HL-60 (cell line): Measurements from ENCODE around the gene GGT7.
"Not testable (repeated sequence)": the region's sequence is repeated elsewhere in the genome, so short reads cannot be mapped to it uniquely, and the experiment has no call there.

Experiments
- DNase-seq, 2 experiments: peaks; one replicate each; pipeline ENCODE4 v3.0.0-alpha.2; 2010 to 2020; ENCODE audit warnings: low read depth in 1 of 2, low spot score in 1 of 2
- H3K27ac ChIP-seq: fragments of 250-450 bp; sonication (Bioruptor Pico); replicated peaks from 2 replicates; pipeline ENCODE4 v1.5.1; 2020; ENCODE audit warnings: mild to moderate bottlenecking, moderate library complexity
- H3K27me3 ChIP-seq: fragments of 250-450 bp; sonication (Bioruptor Pico); 2 replicates; pipeline ENCODE4 v1.5.1; 2021; ENCODE audit warnings: mild to moderate bottlenecking, moderate library complexity; ENCODE audit not compliant: insufficient read depth, poor library complexity, severe bottlenecking
- H3K4me3 ChIP-seq: replicated peaks from 2 replicates; pipeline ENCODE4 v1.5.1; 2011; ENCODE audit warnings: mild to moderate bottlenecking, control low read depth, low read length; ENCODE audit not compliant: insufficient read depth
- CTCF ChIP-seq: IDR thresholded peaks from one replicate; pipeline ENCODE4 v1.5.1; 2011; ENCODE audit warnings: low read length, control low read depth, inconsistent platforms; ENCODE audit not compliant: insufficient read depth
- GABPA ChIP-seq: IDR thresholded peaks from 2 replicates; pipeline ENCODE4 v1.6.1; 2012; ENCODE audit warnings: low read depth
- POLR2AphosphoS5 ChIP-seq: IDR thresholded peaks from 2 replicates; pipeline ENCODE4 v1.6.1; 2012; ENCODE audit warnings: low read depth
- REST ChIP-seq: IDR thresholded peaks from 2 replicates; pipeline ENCODE4 v1.6.1; 2012; ENCODE audit warnings: low read depth; ENCODE audit not compliant: insufficient replicate concordance
- SPI1 ChIP-seq: IDR thresholded peaks from 2 replicates; pipeline ENCODE4 v1.6.1; 2012; ENCODE audit warnings: low read depth, mild to moderate bottlenecking, borderline replicate concordance

Gene GGT7

GRCh38 chr20:34883809-34884208 lies 11.2 kb upstream of the GGT7 start:
- DNase-seq: no peak
- Histone ChIP-seq H3K27me3 (no peaks in the 10 kb centered on the region), H3K4me3 (no peak overlapping the region), H3K27ac (no peak overlapping the region)
- TF ChIP-seq POLR2AphosphoS5: no peak
- TF ChIP-seq GABPA: no peak
- TF ChIP-seq CTCF: no peak
- no peak for TF ChIP-seq REST
- no peak for TF ChIP-seq SPI1

- Histone ChIP-seq H3K27ac (no peak overlapping the region), H3K27me3 (no peaks in the 10 kb centered on the region), H3K4me3 (no peak overlapping the region)
- no peak for DNase-seq
- TF ChIP-seq GABPA: no peak
- TF ChIP-seq SPI1: no peak
- no peak for TF ChIP-seq POLR2AphosphoS5
- no peak for TF ChIP-seq CTCF
- TF ChIP-seq REST: no peak
Measured at GRCh38 chr20:34883087-34883688, 10.5 kb upstream of the GGT7 start.

- no peak overlapping the region for H3K4me3 ChIP-seq
- no peak overlapping the region for H3K27ac ChIP-seq
- TF ChIP-seq POLR2AphosphoS5 (no peak), REST (no peak), CTCF (no peak), GABPA (no peak), SPI1 (no peak)
- H3K27me3 ChIP-seq: no peaks in the 10 kb centered on the region
- no peak for DNase-seq
Measured at GRCh38 chr20:34881689-34882088, 9.0 kb upstream of the GGT7 start.

- H3K4me3 ChIP-seq: not testable (repeated sequence)
Measured at GRCh38 chr20:34880971-34881370, 8.3 kb upstream of the GGT7 start.

More at GRCh38 chr20:34880971-34881370, 8.3 kb upstream of the GGT7 start:
- H3K27ac ChIP-seq, DNase-seq, H3K27me3 ChIP-seq: not testable (repeated sequence)
